Activated T-helper 9 cell treated with anti-CD3 and anti-CD28 coated beads, Interleukin-2, amount 50 U/mL, for 16 hours (primary cell): ENCODE data around the gene TTLL12.
A peak's percentile ranks its signal among the peaks of the same experiment; 100 is the strongest.

ENCODE experiments used
- DNase-seq: peaks from one replicate; pipeline ENCODE4 v3.0.0-alpha.2; 2020; ENCODE audit warnings: low read depth

The TTLL12 gene

GRCh38 chr22:43199541-43199940 lies 12.6 kb upstream of the TTLL12 start:
- DNase-seq = no peak

DNA sequence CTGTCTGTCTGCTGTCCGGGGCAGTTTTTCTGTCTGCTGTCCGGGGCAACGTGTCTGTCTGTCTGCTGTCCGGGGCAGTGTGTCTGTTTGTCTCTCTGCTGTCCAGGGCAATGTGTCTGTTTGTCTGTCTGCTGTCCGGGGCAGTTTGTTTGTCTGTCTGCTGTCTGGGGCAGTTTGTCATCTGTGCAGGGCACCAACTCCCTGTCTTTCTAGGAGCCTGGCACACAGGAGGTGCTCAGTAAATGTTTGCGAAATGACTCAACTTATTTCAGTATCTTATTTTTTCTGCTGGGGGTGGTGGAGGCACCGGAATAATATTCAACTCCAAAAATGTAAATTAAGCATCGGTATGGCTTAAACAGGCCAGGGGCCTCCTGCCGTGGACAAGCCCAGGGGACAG lies 12.0 kb upstream of the TTLL12 start:
- no peak for DNase-seq

- no peak for DNase-seq
Observed at GRCh38 chr22:43198126-43198525, 11.2 kb upstream of the TTLL12 start.

DNA sequence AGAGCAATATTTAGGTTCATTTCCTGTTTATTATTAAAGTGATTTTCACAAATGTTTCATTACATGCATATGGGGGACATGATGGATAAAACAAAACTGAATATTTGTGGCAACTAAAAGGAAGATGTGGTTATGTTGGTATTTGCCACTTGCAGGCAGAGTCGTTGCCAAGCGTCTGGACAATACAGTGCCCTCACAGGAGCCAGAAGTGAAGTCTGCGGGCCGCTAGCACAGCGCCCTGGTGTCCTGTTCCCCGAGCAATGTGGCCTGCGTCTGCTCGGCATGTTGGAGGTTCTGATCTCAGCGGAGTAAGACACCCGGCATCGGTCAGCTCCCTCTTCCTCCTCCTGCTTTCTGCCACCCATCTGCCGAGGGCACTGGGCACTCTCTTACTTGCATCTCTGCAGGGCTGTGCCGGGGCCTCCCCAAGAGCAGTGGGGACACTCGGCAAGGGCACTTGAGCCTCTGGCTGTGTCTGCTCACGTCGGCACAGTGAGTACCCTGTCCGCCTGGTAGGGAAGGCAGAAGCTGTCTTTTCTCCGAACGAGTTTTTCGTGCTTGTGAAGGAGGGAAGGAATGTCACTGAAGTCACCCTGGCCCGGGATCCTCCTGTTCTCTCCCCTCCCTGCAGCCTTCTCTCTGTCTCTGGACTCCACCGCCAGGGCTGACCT lies 10.5 kb upstream of the TTLL12 start:
- DNase-seq = no peak

DNA sequence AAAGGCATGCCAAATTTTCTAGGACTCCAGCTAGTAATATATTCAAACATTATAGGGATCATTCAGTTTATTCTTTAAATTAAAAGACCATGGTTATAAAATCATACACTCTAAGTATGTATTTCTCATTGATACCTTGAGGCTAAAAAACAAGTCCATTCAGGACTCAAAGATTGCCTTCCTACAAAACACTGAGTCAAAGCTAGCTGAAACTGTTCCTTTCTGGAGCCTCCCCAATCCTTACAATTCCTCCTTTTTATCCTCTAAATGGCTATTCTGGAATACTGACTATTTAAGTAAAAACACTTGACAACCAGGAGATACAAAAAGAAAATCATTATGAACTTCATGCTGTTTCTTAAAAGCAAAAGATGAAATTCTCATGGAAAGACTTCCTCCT lies 4.9 kb upstream of the TTLL12 start:
- no peak for DNase-seq

GRCh38 chr22:43188829-43189545 lies 2.1 kb upstream of the TTLL12 start:
- DNase-seq = no peak

DNA sequence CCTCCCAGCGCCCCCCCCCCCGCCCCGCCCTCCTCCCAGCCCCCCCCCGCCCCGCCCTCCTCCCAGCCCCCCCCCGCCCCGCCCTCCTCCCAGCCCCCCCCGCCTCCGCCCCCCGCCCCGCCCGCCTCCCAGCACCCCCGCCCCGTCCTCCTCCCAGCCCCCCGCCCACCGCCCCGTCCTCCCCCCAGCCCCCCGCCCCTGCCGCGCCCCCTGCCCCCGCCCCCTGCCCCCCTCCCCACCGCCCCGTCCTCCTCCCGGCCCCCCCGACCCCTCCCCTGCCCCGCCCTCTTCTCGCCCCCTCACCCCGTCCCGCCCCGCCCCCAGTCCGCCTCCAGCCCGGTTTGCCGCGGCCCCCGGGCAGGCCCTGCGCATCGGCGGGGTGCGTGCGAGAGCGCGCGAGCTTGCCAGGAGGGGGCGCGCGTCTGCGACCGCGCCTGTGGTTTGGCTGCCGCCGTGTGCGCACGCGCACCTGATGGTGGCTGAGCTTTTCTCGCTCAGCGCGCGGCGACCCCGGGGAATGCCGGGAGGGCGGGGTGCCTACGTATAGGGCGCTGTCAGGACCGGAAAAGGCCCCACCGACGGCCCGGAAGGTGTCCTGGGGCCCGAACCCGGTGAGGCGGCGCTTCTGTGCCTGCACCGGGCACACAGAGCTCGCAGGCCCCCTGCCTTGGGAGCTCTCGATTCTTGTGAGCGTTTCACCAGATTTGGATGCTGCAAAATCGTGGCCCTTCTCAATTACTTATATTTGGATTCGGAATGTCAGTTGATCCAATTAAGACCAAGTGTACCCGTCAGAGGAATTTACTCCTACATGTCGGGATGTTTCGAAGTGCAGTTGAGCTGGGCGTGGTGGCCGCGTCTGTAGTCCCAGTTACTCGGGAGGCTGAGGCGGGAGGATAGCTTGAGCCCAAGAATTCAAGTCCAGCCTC lies 501 bp upstream of the TTLL12 start:
- DNase-seq = peak; percentile 97

GRCh38 chr22:43185860-43186261 lies 1.1 kb downstream of the TTLL12 start:
- no peak for DNase-seq

DNA sequence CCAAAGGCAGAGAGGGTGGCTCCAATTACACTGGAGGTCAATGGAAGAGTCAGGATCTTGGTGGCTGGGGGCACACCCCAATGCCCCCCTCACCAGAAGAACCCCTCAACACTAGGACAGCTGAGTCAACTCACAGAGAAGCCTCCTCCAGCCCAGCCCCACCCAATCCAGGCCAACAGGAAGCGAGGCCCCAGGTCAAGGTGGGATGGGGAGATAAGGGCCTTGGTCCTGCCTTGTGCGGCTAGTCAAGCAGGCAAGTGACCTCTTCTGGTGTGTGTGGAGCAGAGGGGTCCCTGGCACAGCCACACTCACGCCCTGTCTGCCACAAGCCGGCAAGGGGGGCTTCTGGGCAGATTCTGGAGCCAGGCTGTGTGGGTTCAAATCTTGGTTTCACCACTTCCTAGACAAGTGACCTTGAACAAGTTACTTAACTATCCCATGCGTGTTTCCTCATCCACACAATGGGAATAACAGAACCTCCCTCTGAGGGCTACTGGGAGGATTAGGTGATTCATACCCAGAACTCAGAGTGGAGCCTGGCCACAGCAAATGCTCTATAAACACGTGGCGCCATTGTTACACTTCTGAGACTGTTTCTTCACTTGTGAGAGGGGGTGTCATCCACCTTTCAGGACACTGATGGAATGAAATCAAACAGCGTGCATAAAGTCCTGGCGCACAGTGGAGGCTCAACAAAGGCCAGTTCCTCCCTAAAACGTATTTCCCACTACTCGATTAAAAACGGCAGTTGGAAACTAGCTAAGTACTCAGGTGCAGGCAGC lies 3.2 kb downstream of the TTLL12 start:
- DNase-seq = no peak

GRCh38 chr22:43182726-43183125 lies 4.2 kb downstream of the TTLL12 start:
- DNase-seq = no peak

GRCh38 chr22:43182118-43182517 lies 4.8 kb downstream of the TTLL12 start:
- no peak for DNase-seq

- DNase-seq = no peak
Observed at GRCh38 chr22:43181321-43182076, 5.4 kb downstream of the TTLL12 start.

DNA sequence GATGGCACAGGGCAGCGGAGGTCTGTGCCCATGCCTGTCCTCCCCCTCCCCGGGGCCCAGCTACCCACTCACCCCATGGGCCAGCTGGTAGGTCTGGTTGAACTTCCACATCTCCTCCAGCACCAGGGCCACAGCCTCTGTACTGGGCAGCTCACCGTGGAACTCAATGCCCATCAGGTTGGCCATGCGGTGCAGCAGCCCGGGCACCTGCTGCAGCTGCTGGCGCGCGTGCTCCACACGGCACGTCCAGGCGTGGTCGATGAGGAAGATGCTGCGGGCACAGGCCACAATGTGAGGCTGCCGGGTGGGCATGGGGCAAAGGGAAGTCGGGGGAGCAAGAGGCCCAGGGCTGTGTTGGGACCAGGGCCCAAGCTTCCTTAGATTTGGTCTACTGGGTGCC lies 6.3 kb downstream of the TTLL12 start:
- no peak for DNase-seq

DNA sequence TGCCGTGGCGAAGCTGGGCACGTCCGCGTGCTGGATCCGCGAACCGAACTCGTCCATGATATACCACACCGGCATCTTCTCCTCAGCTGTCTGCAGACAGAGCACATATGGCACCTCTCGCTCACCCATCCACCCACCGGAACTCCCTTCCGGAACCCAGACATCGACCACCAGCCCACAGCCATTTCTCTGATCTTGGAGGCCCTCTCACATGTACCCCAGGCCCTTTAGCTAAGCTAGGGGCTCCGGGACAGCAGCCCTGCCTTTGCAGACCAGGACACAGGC lies 7.1 kb downstream of the TTLL12 start:
- DNase-seq = no peak

- no peak for DNase-seq
Observed at GRCh38 chr22:43179146-43179910, 7.6 kb downstream of the TTLL12 start.

- DNase-seq = no peak
Observed at GRCh38 chr22:43177479-43177878, 9.5 kb downstream of the TTLL12 start.

DNA sequence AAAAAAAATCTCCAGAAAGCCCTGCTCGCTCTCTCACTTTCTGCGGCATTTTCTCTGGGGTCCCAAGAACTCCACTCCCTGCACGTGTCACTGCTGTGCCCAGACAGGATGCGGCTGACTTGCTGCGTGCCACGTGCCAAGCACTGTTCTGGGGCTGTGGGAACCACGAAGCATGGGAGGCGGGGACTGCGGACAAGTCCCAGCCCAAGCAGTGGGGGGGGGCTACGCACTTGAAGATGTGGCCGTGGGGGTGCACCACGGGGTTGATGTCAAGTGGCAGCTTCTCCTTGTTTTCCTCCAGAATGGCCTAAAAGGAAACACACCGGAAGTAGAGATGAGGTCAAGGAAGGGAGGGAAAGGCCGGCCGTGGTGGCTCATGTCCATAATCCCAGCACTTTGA lies 10.8 kb downstream of the TTLL12 start:
- no peak for DNase-seq

- no peak for DNase-seq
Observed at GRCh38 chr22:43174941-43175531, 11.9 kb downstream of the TTLL12 start.

DNA sequence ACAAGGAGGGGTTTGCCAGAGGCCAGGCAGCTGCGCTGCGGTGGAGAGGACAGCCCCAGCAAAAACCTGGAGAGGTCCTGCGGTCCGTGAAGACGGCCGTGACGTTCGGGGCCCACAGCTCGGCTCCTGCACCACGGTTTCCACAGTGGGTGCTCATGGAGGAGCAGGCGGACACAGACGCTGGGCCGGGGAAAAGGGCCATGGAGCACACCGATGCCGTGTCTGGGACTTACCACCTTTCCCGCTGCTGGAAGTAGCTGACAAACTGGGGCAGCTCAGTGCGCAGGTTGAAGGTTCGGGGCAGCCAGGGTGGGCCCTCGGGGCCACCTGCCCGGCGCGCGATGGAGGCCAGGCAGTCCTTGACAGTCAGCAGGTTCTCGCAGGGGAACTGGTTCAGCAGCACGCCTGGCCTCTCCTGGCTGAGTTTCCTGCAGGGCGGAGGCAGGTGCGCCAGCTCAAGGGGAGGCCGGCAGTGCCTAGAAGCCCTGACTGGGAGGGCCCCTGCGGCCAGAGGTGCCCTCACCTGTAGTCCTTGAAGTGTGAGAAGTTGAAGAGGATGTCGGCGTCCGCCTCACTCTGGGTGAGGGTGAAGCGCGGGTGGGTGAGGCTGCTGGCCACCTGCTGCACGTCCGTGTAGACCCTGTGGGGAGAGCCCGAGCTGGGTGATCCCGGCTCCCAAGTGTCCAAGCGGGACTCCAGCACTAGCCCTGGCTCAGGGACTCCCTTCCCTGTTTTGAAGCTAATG lies 12.8 kb downstream of the TTLL12 start:
- DNase-seq = no peak

GRCh38 chr22:43173566-43173965 lies 13.4 kb downstream of the TTLL12 start:
- DNase-seq = no peak
